MM.1S (cell line): ENCODE data around the gene MYO9A.

Experiments used
- DNase-seq: peaks from one replicate; pipeline ENCODE4 v3.0.0-alpha.2; 2015
- H2AFZ ChIP-seq: fragments of 300-600 bp; sonication (generic); 2 replicates; pipeline ENCODE4 v1.6.0; 2016; ENCODE audit warnings: antibody characterized with exemption, low read length
- H3F3A ChIP-seq: fragments of 300-600 bp; sonication (generic); 2 replicates; pipeline ENCODE4 v1.6.1; 2016; ENCODE audit warnings: mild to moderate bottlenecking, antibody characterized with exemption, low read length, moderate library complexity, mixed read lengths; ENCODE audit not compliant: insufficient read depth
- H3K27ac ChIP-seq: fragments of 300-600 bp; sonication (generic); 2 replicates; pipeline ENCODE4 v1.5.1; 2016; ENCODE audit warnings: mild to moderate bottlenecking, low read length
- H3K27me3 ChIP-seq: fragments of 300-600 bp; sonication (generic); replicated peaks from 2 replicates; pipeline ENCODE4 v1.6.0; 2016; ENCODE audit warnings: low read length; ENCODE audit not compliant: insufficient read depth
- H3K36me3 ChIP-seq: fragments of 300-600 bp; sonication (generic); replicated peaks from 2 replicates; pipeline ENCODE4 v1.6.1; 2016; ENCODE audit warnings: mild to moderate bottlenecking, low read length, mixed read lengths; ENCODE audit not compliant: insufficient read depth
- H3K4me1 ChIP-seq: fragments of 300-600 bp; sonication (generic); 2 replicates; pipeline ENCODE4 v1.6.1; 2016; ENCODE audit warnings: low read length, mixed read lengths
- H3K4me2 ChIP-seq: fragments of 300-600 bp; sonication (generic); 2 replicates; pipeline ENCODE4 v1.6.0; 2016; ENCODE audit warnings: low read depth, low read length
- H3K4me3 ChIP-seq: fragments of 300-600 bp; sonication (generic); 2 replicates; pipeline ENCODE4 v1.5.1; 2016; ENCODE audit warnings: low read length, mixed read lengths
- H3K79me2 ChIP-seq: fragments of 300-600 bp; sonication (generic); 2 replicates; pipeline ENCODE4 v1.6.1; 2016; ENCODE audit warnings: mixed run types, low read length, mixed read lengths
- H3K9ac ChIP-seq: fragments of 300-600 bp; sonication (generic); 2 replicates; pipeline ENCODE4 v1.6.1; 2016; ENCODE audit warnings: low read length, mixed read lengths
- H3K9me2 ChIP-seq: fragments of 300-600 bp; sonication (generic); replicated peaks from 2 replicates; pipeline ENCODE4 v1.6.1; 2016; ENCODE audit warnings: mild to moderate bottlenecking, low read length, mixed read lengths; ENCODE audit not compliant: insufficient read depth
- H3K9me3 ChIP-seq: fragments of 300-600 bp; sonication (generic); replicated peaks from 2 replicates; pipeline ENCODE4 v1.6.1; 2016; ENCODE audit warnings: mild to moderate bottlenecking, low read length, mixed read lengths; ENCODE audit not compliant: insufficient read depth
- H4K20me1 ChIP-seq: fragments of 300-600 bp; sonication (generic); 2 replicates; pipeline ENCODE4 v1.6.1; 2016; ENCODE audit warnings: mild to moderate bottlenecking, low read length, moderate library complexity, mixed read lengths; ENCODE audit not compliant: insufficient read depth
- EZH2 ChIP-seq: fragments of 300-600 bp; sonication (generic); optimal IDR thresholded peaks from 2 replicates; pipeline ENCODE3; 2017; ENCODE audit warnings: low read depth, mild to moderate bottlenecking, antibody characterized with exemption, low read length, mixed read lengths
- EZH2phosphoT487 ChIP-seq: fragments of 300-600 bp; sonication (generic); IDR thresholded peaks from 2 replicates; pipeline ENCODE4 v1.6.1; 2018; ENCODE audit warnings: antibody characterized with exemption, low read length
- TF ChIP-seq, protein P1 (sequence below): fragments of 300-600 bp; sonication (generic); IDR thresholded peaks from 2 replicates; pipeline ENCODE4 v1.5.1; 2016; ENCODE audit warnings: antibody characterized with exemption, low read length, mixed read lengths

Gene MYO9A

GRCh38 chr15:72011302-72011942 lies 106.5 kb downstream of the MYO9A start:
- Histone ChIP-seq H3K36me3 (no peaks in the 10 kb centered on the region), H2AFZ (no peak overlapping the region), H4K20me1 (no peaks in the 10 kb centered on the region), H3K79me2 (no peaks in the 10 kb centered on the region), H3K4me3 (no peak overlapping the region), H3K9ac (no peak overlapping the region), H3K9me2 (no peaks in the 10 kb centered on the region), H3K4me1 (no peaks in the 10 kb centered on the region), H3K27ac (no peak overlapping the region), H3K27me3 (no peaks in the 10 kb centered on the region), H3F3A (no peaks in the 10 kb centered on the region), H3K4me2 (no peak overlapping the region), H3K9me3 (no peaks in the 10 kb centered on the region)
- no peak for DNase-seq
- TF ChIP-seq EZH2 (no peak), EZH2phosphoT487 (no peak)
- TF ChIP-seq, protein P1, sequence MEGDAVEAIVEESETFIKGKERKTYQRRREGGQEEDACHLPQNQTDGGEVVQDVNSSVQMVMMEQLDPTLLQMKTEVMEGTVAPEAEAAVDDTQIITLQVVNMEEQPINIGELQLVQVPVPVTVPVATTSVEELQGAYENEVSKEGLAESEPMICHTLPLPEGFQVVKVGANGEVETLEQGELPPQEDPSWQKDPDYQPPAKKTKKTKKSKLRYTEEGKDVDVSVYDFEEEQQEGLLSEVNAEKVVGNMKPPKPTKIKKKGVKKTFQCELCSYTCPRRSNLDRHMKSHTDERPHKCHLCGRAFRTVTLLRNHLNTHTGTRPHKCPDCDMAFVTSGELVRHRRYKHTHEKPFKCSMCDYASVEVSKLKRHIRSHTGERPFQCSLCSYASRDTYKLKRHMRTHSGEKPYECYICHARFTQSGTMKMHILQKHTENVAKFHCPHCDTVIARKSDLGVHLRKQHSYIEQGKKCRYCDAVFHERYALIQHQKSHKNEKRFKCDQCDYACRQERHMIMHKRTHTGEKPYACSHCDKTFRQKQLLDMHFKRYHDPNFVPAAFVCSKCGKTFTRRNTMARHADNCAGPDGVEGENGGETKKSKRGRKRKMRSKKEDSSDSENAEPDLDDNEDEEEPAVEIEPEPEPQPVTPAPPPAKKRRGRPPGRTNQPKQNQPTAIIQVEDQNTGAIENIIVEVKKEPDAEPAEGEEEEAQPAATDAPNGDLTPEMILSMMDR = no peak

- Histone ChIP-seq H2AFZ (no peak overlapping the region), H3K79me2 (no peaks in the 10 kb centered on the region), H3K9ac (no peak overlapping the region), H3K4me2 (no peak overlapping the region), H4K20me1 (no peaks in the 10 kb centered on the region), H3K4me1 (no peaks in the 10 kb centered on the region), H3K4me3 (no peak overlapping the region), H3K27me3 (no peaks in the 10 kb centered on the region), H3F3A (no peaks in the 10 kb centered on the region), H3K36me3 (no peaks in the 10 kb centered on the region), H3K9me3 (no peaks in the 10 kb centered on the region), H3K27ac (no peak overlapping the region), H3K9me2 (no peaks in the 10 kb centered on the region)
- TF ChIP-seq EZH2phosphoT487 (no peak), EZH2 (no peak)
- TF ChIP-seq, protein P1 = no peak
- no peak for DNase-seq
These were observed 108.7 kb downstream of the MYO9A start for GRCh38 chr15:72009222-72009621.

DNA sequence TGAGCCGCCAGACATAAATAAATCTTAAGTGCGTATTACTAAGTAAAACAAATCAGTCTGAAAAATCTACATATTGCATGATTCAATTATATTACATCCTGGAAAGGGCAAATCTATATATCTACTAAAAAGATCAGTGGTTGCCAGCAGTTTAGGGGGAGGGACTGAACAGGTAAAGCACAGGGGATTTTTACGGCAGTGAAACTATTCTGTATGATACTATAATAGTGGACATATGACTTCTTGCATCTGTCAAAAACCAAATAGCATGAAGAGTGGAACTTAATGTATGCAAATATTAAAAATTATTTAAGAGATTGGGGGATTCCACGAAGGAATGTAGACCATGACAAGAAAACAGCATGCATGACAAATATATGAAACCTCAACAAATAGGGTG lies 111.6 kb downstream of the MYO9A start:
- no peak overlapping the region for H3K4me2 ChIP-seq

More for the DNA sequence above, 111.6 kb downstream of the MYO9A start:
- Histone ChIP-seq H3K79me2 (no peaks in the 10 kb centered on the region), H2AFZ (no peak overlapping the region), H3K9me2 (no peaks in the 10 kb centered on the region), H3K27ac (no peak overlapping the region), H3K4me3 (no peak overlapping the region), H3K27me3 (no peaks in the 10 kb centered on the region), H3K9ac (no peak overlapping the region), H3K9me3 (no peaks in the 10 kb centered on the region), H3F3A (no peaks in the 10 kb centered on the region), H3K4me1 (no peaks in the 10 kb centered on the region), H3K36me3 (no peaks in the 10 kb centered on the region), H4K20me1 (no peaks in the 10 kb centered on the region)
- DNase-seq = no peak
- TF ChIP-seq EZH2phosphoT487 = no peak
- TF ChIP-seq EZH2 = no peak
- TF ChIP-seq, protein P1 = no peak
